HFF-Myc (cell line): ENCODE data around the gene ALG3.

Source experiments
- DNase-seq: peaks from one replicate; pipeline ENCODE4 v3.0.0-alpha.2; 2011; ENCODE audit warnings: low read depth; ENCODE audit errors: extremely low read depth
- H3K4me3 ChIP-seq: replicated peaks from 2 replicates; pipeline ENCODE4 v1.5.1; 2011; ENCODE audit warnings: low read depth, mild to moderate bottlenecking, control low read depth, low read length
- TF ChIP-seq, protein P1 (sequence below): IDR thresholded peaks from 2 replicates; pipeline ENCODE4 v1.5.1; 2012; ENCODE audit warnings: mild to moderate bottlenecking, low read depth, low read length, control low read depth; ENCODE audit errors: missing control alignments

The ALG3 gene

DNA sequence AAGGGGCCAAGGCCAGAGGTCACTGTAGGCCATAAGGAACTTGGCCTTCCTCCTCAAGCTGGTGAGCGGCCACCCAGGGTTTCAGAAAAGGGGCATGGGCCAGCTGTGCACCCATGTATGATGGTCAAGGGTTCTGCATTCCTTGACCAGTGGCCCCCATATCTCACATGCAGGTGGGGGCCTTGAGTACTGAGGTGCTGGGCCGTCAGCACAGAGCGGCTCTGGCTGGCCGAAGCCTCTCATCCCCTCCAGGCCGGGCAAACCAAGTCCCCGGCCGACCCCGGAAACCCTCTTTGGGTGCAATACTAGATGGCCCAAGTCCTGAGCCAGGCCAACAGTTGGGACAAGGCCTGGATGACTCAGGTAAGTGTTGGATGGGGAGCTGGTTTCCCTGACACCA lies 9.5 kb downstream of the ALG3 start:
- no peak overlapping the region for H3K4me3 ChIP-seq
- DNase-seq = no peak
- TF ChIP-seq, protein P1, sequence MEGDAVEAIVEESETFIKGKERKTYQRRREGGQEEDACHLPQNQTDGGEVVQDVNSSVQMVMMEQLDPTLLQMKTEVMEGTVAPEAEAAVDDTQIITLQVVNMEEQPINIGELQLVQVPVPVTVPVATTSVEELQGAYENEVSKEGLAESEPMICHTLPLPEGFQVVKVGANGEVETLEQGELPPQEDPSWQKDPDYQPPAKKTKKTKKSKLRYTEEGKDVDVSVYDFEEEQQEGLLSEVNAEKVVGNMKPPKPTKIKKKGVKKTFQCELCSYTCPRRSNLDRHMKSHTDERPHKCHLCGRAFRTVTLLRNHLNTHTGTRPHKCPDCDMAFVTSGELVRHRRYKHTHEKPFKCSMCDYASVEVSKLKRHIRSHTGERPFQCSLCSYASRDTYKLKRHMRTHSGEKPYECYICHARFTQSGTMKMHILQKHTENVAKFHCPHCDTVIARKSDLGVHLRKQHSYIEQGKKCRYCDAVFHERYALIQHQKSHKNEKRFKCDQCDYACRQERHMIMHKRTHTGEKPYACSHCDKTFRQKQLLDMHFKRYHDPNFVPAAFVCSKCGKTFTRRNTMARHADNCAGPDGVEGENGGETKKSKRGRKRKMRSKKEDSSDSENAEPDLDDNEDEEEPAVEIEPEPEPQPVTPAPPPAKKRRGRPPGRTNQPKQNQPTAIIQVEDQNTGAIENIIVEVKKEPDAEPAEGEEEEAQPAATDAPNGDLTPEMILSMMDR = no peak

DNA sequence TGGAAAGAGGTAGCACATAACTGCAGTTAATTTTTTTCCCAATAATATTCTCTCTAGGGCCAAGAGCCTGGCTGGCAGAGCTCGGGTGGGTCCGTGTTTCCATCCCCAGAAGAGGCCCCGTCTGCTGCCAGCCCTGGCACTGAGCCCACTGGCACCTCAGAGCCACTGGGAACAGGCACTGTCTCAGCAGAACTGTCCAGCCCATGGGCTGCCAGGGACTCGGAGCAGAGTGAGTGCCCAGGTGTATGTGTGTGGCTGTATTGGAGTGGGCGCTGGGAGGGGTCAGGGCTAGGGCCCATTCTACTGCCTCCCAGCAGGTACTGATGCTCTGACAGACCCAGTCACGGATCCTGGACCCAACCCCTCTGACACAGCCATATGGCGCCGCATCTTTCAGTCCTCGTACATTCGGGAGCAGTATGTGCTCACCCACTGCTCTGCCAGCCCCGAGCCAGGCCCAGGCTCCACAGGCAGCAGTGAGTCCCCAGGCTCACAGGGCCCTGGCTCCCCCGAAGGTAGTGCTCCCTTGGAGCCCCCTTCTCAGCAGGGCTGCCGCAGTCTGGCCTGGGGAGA lies 10.4 kb downstream of the ALG3 start:
- TF ChIP-seq, protein P1 = no peak
- H3K4me3 ChIP-seq = no peak overlapping the region
- no peak for DNase-seq

DNA sequence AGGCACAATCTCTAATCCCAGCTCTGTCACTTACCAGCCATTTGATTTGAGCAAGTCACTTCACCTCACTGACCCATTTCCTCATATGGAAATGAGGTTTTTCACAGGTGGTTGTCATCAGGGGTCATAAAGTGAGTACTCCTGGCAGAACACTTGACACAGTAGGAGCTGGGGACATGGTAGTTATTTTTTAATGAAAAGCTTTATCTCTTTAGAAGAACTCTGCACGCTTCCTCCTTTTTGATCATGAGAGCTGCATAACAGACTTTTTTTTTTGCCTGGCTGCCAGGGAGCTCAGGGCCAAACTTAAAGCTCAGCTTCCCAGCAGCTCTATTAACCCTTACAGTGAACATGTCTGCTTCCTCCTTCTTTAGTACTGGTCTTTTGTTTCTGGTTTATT lies 11.0 kb downstream of the ALG3 start:
- no peak overlapping the region for H3K4me3 ChIP-seq
- TF ChIP-seq, protein P1 = no peak
- no peak for DNase-seq

DNA sequence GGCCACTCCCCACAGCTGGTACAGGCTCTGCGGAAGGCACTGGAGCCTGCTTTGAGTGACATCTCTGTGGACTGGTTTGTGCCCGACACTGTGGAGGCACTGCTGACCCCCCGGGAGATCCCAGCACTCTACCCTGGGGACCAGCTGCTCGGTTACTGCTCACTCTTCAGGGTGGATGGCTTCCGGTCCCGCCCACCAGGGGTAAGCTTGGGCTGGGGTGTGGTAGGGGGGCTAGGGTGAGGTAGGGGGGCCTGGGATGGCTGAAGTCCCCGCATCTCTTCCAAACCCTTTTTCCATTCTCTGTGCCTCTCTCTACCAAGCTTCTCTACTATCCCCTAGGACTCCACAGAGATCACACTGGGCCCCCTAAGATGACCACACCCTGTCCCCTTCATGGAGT lies 11.6 kb downstream of the ALG3 start:
- DNase-seq = no peak
- no peak overlapping the region for H3K4me3 ChIP-seq
- TF ChIP-seq, protein P1 = no peak

DNA sequence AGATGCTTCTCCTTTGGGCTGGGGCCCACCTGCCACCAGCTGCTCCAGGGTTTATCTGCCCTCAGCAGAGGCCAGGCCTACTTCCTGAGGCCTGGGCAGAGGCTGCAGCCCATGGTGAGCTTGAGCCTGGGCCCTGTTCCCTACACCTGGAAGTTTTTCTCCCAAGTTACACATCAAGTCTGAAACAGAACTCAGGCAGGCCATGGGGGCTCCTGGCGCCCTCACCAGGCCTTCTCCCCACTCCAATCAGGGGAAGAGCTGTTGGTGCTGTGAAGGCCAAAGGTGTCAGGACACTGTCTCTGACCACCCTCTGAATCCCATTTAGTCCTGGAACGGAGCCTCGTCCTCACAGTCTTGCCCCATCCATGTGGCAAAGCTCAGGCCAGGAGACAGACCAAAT lies 12.1 kb downstream of the ALG3 start:
- no peak overlapping the region for H3K4me3 ChIP-seq
- DNase-seq = no peak
- TF ChIP-seq, protein P1 = no peak

DNA sequence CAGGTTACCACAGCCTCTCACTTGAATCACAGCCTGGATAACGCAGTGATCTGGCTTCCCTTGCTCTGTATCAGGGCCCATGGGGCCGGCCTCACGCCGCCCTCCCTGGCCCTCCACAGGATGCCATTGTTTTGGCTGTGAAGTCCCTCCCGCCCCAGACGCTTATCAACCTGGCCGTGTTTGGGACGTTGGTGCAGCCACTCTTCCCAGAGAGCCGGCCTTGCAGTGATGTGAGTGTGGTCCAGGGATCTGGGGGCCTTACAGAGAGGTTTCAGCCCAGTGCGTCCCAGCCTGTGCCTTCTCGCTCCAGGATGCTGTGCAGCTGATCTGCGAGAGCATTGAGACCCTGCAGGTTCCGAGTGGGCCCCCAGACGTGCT lies 12.7 kb downstream of the ALG3 start:
- no peak for DNase-seq
- TF ChIP-seq, protein P1 = no peak
- H3K4me3 ChIP-seq = no peak overlapping the region

DNA sequence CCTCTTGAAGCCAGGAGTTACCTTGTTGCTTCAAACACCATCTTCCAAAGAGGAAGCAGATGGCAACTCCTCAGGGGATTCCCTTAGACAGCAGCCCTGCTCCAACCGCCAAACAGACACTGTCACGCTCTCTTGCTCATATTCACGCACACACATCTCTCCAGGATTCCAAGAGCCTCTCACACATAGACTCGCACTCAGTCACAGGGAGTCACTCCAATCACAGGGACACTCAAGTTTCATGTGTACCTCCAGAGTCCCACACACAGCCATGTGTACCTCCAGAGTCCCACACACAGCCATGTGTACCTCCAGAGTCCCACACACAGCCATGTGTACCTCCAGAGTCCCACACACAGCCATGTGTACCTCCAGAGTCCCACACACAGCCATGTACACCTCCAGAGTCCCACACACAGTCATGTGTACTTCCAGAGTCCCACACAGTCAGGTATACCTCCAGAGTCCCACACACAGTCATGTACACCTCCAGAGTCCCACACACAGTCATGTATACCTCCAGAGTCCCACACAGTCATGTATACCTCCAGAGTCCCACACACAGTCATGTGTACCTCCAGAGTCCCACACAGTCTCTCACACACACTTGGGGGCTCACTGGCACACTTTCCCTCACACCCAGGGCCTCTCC lies 13.3 kb downstream of the ALG3 start:
- H3K4me3 ChIP-seq = no peak overlapping the region
- TF ChIP-seq, protein P1 = no peak
- DNase-seq = no peak
